Dedifferentiated amniotic fluid mesenchymal stem cell (primary cell): ENCODE data around the gene PROCR.
"Not testable (repeated sequence)": the region's sequence is repeated elsewhere in the genome, so short reads cannot be mapped to it uniquely, and the experiment has no call there.

Experiments
- DNase-seq: peaks from one replicate; pipeline ENCODE4 v3.0.0-alpha.2; 2016; ENCODE audit errors: extremely low spot score

Gene PROCR

DNA sequence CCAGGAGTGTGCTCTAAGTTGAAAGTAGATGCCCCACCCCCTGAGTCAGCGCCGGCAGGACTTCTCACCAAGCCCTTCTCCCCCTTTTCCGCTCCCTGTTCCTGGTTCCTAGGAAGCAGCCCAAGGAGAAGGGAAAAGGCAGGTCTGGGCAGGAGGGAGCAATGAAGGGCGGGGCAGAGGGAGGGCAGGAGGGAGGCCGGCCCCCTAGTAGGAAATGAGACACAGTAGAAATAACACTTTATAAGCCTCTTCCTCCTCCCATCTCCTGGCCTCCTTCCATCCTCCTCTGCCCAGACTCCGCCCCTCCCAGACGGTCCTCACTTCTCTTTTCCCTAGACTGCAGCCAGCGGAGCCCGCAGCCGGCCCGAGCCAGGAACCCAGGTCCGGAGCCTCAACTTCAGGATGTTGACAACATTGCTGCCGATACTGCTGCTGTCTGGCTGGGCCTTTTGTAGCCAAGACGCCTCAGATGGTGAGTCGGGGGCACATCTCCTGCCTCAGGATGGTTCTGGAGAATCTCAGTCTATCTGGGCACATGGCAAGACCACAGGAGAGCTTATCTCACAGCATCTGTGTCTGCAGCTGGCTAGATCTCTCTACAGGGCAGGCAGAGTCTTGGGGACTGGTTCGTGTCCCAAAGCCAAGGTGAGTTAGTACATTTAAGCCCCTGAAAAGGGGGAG lies at the start of gene PROCR:
TSS of gene PROCR (plus strand) at position 320 of the 681 bp plus-strand sequence. CDS start at position 403, 83 bp downstream.
- peak; percentile 58 for DNase-seq

- no peak for DNase-seq
Measured at GRCh38 chr20:35122756-35123405, 49.0 kb upstream of the PROCR start.

DNA sequence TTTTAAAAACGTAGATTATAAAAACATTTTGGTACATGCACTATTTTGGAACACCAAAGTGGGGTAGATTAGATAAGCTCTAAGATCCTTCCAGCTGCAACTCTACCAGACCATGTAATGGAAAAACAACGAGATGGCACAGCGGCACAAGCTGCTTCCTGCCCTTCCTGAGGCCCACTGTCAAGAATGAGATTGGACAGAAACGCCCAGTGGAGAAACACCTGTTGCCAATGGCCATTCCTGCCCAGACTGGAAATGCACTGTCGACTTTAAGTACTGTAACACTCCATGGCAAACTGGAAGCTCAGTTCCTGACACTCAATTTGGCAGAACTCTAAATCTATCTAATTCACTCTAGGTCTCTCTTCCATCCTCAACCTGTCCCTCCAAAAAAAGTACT lies 46.1 kb upstream of the PROCR start:
- DNase-seq, result no peak

- no peak for DNase-seq
Measured at GRCh38 chr20:35129647-35130069, 42.2 kb upstream of the PROCR start.

DNA sequence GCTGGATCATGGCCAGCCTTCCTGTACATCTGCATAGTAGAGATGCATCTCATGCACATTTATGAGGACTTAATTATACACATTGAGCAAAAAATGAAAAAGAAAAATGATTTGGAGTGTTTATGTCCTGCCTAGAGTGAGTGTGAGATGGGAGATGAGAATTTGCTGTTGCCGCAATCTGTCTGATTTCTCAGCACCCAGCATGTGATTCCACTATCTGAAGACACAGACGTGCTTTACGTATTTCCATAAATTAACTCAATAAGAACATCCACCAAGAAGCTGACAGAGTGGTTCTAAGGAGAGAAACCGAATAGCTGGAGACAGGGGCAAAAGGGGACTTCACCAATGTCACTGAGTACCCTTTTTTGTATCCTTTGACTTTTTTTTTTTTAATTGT lies 39.9 kb upstream of the PROCR start:
- no peak for DNase-seq

GRCh38 chr20:35133031-35133430 lies 38.8 kb upstream of the PROCR start:
- no peak for DNase-seq

DNA sequence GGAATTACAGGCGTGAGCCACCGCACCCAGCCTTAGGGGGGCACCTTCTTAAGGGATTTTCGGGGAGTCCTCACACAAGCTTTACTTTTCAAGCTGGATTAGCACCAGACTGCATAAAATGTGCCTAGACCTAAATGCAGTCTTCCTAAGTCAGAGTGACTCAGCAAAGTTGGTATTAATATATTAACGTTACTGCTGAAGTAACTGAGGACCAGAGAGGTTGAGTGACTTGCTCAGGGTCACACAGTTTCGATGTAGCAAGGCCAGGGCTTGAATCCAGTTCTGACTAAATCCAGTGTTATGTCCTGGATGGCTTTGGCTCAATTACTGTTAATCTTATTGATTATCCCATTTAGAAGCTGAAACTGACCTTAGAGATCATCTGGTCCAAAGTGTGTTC lies 38.1 kb upstream of the PROCR start:
- DNase-seq, result no peak

- DNase-seq, result no peak
Measured at GRCh38 chr20:35134472-35134871, 37.4 kb upstream of the PROCR start.

DNA sequence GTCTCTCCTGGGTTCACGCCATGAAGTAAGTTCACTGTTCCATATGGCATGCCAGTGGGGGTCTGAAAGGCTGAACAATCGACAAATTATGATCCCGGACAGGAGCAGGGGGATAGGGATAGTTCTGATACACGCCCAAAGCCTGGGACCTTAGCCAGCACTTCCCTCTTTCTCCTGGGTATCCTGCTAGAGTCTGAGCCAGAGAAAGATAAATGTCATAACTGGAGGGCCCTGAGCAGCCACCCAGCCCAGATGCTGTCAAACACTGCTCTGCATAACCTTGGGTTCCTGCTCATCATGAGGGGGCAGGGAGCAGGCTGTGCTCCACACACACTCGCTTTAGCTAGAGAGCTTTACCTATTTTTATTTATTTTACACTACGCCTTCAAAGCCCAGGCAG lies 37.0 kb upstream of the PROCR start:
- DNase-seq, result no peak

DNA sequence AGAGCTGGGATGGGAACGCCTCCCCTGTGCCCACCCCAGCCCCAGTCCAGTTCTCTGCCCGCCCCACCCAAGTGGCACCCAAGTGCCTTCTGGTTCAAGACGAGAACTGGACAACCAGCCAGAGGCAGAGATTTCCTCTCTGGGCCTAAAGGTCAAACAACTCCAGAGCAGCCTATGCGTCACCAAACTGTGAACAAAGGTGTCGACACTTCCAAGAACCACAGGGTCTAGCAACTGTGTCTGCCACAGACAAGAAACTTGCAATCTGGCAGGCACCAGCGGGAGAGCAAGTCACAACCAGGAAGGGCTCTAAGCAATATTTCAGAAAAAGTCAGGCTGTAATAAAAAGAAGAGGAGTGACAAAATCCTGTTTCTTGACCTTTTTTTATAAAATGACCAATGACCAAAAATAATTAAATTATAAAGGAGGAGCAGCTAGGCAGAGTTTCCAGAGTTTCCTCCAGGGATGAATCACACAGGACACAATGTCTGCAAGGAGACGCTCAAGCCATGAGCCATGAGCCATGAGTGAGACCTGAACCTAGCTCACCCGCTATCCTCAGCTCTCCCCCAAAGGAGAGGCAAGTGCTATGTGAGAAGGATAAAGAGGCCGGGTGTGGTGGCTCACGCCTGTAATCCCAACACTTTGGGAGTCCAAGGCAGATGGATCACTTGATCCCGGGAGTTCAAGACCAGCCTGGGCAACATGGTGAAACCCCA lies 35.8 kb upstream of the PROCR start:
- DNase-seq, result no peak

GRCh38 chr20:35144694-35145093 lies 27.2 kb upstream of the PROCR start:
- DNase-seq, result no peak

DNA sequence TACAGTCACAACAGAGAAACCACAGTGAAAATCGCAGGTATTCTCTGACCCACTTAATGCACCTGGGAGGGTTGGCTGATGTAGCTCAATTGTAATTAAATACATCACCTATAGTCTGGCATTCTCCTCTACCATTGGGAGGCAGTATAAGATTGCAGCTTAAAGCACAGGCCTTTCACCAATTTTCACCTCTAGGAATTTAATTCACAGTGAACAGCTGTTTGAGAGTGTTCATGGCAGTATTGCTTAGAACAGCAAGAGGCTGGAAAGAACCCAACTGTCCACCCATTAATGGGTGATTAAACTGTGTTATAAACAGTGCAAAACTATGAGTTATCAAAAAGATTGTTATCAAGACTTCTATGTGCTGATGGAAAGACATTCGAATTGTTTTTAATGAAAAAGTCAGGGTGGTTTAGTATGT lies 26.7 kb upstream of the PROCR start:
- no peak for DNase-seq

GRCh38 chr20:35146299-35146919 lies 25.5 kb upstream of the PROCR start:
- DNase-seq, result no peak

GRCh38 chr20:35146920-35147574 lies 24.8 kb upstream of the PROCR start, which contains the start of gene EDEM2:
EDEM2 (minus strand) TSS chr20:35147336; CDS start chr20:35147258, 78 bp downstream.
- peak; percentile 94 for DNase-seq

- not testable (repeated sequence) for DNase-seq
Measured at GRCh38 chr20:35147575-35148071, 24.2 kb upstream of the PROCR start.

- no peak for DNase-seq
Measured at GRCh38 chr20:35150846-35151579, 20.9 kb upstream of the PROCR start.

DNA sequence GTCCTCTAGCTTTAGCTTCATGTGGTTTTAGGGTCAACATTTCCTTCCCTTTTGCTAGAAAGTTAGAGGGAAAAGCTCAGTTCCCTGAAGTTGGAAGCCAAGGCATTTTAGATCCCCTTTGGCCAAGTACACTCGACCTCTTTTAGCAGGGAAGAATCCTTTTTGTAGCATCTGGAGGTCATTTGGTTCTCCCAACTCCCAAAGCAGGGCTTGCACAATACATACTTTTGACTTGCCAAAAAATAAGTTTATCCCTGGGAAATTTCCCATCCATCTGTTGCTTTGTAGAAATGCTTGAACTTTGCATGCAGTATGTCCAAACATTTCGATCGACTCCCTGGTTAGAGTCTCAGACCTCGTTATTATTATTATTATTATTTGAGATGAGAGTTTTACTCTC lies 20.1 kb upstream of the PROCR start:
- peak; percentile 35 for DNase-seq

GRCh38 chr20:35155936-35156335 lies 15.9 kb upstream of the PROCR start:
- no peak for DNase-seq

DNA sequence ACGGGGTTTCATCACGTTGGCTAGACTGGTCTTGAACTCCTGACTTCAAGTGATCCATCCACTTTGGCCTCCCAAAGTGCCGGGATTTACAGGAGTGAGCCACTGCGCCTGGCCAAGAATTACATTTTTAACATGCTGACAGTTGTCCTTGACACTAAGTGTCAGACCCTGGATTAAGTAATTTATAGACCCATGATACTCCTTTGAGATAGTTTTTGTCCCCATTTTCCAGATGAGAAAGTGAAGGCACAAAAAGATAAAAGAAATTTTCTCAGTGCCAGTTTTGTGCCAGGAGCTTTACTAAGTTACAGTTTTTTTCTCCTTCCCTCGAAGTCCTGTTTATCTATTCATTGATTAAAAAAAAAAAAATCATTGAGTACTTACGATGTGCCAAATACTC lies 14.9 kb upstream of the PROCR start:
- DNase-seq, result no peak

DNA sequence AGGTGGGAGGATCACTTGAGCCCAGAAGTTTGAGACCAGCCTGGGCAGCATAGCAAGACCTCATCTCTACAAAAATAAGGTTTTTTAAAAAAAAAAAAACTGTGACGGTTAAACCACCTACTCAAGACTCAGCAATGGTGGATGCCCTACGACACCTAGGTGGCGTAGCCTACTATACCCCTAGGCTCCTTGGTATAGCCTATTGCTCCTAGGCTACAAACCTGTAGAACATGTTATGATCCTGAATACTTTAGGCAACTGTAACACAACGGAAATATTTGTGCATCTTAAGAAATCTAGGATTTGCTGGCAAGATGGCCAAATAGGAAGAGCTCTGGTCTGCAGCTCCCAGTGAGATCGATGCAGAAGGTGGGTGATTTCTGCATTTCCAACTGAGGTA lies 11.5 kb upstream of the PROCR start:
- not testable (repeated sequence) for DNase-seq

DNA sequence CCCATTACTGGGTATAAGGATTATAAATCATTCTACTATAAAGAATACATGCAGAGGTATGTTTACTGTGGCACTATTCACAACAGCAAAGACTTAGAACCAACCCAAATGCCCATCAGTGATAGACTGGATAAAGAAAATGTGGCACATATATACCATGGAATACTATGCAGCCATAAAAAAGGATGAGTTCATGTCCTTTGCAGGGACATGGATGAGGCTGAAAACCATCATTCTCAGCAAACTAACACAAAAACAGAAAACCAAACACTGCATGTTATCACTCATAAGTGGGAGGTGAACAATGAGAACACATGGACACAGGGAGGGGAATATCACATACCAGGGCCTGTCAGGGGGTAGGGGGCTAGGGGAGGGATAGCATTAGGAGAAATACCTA lies 7.3 kb upstream of the PROCR start:
- not testable (repeated sequence) for DNase-seq
